T1000 (cell line): ENCODE data around the gene MBNL1.
"Not testable (repeated sequence)": the region's sequence is repeated elsewhere in the genome, so short reads cannot be mapped to it uniquely, and the experiment has no call there.

Experiments used
- DNase-seq: peaks from one replicate; lab custom pipeline; 2025; ENCODE audit warnings: mixed read lengths; lab: John Stamatoyannopoulos, UW

The MBNL1 gene

GRCh38 chr3:152403632-152404066 lies 134.9 kb downstream of the MBNL1 start:
- DNase-seq: no peak

GRCh38 chr3:152404976-152405375 lies 136.2 kb downstream of the MBNL1 start:
- DNase-seq: no peak

GRCh38 chr3:152405915-152406802 lies 137.4 kb downstream of the MBNL1 start:
- DNase-seq: no peak

DNA sequence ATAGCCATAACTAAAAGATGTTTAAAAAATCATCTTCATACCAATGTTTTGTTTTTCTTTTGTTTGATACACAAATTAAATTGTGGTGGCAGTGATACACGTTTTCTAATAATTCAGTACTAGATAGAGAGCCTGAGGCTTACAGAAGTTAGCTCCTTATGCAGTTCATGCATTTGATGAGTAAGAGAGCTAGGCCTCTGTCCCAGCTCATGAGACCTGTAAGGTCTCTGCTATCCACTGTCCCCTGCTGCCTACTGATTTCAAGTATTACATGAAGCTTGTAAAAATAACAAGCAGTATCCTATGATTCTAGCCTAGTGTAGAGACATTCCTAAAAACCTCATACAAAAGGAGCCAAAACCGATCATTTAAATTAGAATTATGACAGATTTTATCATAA lies 144.5 kb downstream of the MBNL1 start:
- no peak for DNase-seq

- DNase-seq: no peak
Observed at GRCh38 chr3:152416808-152417580, 148.3 kb downstream of the MBNL1 start.

DNA sequence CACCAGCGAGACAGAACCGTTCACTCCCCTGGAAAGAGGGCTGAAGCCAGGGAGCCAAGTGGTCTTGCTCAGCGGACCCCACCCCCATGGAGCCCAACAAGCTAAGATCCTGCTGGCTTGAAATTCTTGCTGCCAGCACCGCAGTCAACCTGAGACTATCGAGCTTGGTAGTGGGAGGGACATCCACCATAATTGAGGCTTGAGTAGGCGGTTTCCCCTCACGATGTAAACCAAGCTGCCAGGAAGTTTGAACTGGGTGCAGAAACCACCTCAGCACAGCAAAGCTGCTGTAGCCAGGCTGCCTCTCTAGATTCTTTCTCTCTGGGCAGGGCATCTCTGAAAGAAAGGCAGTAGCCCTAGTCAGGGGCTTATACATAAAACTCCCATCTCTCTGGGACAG lies 151.0 kb downstream of the MBNL1 start:
- DNase-seq: no peak

DNA sequence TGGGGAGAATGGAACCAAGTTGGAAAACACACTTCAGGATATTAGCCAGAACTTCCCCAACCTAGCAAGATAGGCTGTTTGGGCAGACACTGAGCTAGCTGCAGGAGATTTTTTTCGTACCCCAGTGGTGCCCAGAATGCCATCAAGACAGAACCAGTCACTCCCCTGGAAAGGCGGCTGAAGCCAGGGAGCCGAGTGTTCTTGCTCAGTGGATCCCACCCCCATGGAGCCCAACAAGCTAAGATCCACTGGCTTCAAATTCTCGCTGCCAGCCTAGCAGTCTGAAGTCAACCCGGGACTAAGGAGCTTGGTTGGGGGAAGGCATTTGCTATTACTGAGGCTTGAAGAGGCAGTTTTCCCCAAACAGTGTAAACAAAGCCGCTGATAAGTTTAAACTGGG lies 152.4 kb downstream of the MBNL1 start:
- DNase-seq: no peak

GRCh38 chr3:152426393-152426792 lies 157.7 kb downstream of the MBNL1 start:
- DNase-seq: no peak

GRCh38 chr3:152428577-152428976 lies 159.8 kb downstream of the MBNL1 start:
- DNase-seq: no peak

DNA sequence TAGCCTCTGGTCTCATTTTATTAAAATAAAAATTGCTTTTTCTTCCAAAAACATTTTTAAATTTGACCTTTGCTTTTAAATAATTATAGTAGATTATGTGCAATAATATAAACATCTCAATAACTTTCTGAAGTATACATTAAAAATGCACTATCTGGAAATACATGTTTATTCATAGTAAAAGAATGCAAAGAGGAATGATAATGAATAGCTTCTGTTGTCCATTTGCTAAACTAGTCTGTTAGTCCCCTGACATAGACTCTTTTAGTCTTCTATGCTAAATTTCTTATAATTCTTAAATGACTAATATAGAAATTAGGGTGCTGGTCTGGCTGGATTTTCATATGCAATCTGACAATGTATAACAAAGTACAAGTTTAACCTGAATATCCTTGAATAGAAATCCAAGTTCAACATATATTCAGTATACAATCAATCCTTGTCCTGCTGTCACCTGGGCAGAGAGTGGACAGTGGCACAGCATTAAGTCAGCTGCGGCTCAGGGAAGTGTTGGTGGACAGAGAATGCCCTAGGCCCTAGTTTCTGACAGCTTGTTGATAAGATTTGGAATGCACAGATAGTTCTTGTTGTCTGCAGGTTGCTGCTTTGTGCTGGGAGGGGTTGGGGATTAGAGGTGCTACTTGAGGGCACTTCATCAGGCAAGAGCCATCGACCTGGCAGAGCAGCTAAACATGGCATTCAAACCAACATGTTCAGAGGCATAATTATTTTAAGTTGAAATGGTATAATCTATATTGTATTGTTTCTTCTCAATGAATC lies 161.7 kb downstream of the MBNL1 start:
- no peak for DNase-seq

DNA sequence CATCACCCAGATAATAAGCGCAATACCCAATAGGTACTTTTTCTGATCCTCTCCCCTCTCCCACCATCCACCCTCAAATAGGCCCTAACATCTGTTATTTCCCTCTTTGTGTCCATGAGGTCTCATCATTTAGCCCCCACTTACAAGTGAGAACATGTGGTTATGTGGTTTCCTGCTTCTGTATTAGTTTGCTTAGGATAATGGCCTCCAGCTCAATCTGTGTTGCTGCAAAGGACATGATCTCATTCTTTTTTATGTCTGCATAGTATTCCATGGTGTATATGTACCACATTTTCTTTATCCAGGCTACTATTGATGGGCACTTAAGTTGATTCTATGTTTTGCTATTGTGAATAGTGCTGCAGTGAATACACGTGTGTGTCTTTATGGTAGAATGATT lies 165.4 kb downstream of the MBNL1 start:
- no peak for DNase-seq

DNA sequence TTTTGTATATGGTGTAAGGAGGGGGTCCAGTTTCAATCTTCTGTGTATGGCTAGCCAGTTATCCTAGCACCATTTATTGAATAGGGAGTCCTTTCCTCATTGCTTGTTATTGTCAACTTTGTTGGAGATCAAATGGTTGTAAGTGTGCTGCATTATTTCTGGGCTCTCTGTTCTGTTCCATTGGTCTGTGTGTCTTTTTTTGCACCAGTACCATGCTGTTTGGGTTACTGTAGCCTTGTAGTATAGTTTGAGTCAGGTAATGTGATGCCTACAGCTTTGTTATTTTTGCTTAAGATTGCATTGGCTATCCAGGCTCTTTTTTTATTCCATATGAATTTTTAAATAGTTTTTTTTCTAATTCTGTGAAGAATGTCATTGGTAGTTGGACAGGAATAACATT lies 166.5 kb downstream of the MBNL1 start:
- DNase-seq: not testable (repeated sequence)

- no peak for DNase-seq
Observed at GRCh38 chr3:152436707-152437590, 168.2 kb downstream of the MBNL1 start.

DNA sequence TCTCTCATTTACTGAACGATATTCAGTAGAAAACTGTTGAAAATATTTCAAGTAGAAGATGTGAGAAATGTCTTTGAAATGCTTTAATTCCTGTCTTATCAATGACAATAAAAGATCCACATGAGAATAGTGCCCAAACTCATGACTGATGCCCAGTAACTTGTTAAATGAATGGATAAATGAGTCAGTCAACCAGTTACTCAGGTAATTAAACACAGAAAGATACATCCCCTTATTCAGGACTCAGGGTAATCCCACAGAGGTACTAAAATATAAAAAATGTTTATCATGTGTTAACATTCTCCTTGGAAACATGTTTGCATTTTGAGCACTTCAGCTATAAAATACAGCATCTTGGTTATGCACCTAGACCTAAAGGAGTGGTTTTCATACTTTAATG lies 169.5 kb downstream of the MBNL1 start:
- DNase-seq: no peak

DNA sequence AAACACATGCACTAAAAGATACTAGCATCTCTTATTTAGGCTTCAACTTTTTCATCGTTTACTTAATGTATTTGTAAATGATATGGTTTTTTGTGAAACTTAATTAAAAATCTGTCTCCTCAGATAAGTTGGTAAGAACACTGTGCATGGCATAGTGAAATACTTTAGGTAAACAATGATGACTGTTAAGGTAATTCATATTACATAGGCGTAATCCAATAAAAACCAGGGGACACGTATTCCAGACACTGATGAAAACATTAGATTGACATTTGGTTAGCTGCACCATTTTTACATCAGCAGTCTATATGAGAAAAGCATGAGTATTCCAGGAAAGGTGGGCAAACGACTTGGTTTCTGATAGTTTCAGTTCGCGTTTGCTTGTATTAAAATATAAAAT lies 170.0 kb downstream of the MBNL1 start:
- DNase-seq: no peak

DNA sequence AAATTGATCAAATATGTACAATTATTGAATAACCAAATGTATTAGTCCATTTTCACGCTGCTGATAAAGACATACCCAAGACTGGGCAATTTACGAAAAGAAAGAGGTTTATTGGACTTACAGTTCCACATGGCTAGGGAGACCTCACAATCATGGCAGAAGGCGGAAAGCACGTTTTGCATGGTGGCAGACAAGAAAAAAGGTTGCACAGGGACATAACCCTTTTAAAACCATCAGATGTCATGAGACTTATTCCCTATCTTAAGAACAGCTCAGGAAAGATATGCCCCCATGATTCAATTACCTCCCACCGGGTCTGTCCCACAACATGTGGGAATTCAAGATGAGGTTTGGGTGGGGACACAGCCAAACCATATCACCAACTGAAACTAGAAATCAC lies 171.5 kb downstream of the MBNL1 start:
- DNase-seq: not testable (repeated sequence)

DNA sequence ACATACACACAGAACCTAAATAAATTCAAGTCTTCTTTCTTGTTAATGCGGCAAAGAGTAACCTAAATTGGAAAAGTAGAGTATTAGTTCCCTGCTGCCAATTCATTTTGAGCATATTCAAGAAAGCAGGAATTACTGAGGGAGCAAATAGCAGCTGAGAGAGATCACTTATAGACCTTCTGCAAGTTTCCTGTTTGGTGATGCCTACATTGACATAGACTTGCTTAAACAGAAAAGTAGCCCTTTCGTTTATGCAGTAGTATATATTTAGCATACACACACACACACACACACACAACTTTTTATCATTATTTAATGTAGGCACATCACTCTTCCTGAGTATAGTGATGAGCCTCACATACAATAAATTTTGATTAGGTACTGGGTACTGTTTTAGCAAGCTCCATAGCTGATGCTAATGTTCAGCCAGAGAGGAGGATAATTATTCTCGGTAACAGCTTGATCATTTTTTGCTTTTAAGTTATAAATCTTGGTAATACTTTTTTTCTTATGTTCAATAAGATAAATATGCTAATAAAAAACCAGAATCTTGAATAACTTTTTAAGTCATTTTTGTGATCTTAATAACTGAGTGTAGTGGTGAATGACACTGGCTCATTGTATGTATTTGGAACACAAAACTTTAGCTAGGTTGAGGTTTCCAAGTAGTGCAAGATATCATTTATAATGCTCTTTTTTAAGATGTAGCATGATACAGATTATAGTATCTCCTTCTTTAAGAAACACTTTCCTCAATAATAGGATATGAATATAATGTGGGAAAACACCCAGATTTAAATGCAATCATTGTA lies 174.7 kb downstream of the MBNL1 start:
- DNase-seq: no peak

GRCh38 chr3:152444029-152444641 lies 175.4 kb downstream of the MBNL1 start:
- no peak for DNase-seq

GRCh38 chr3:152445212-152445611 lies 176.5 kb downstream of the MBNL1 start:
- no peak for DNase-seq

- DNase-seq: no peak
Observed at GRCh38 chr3:152446495-152446894, 177.8 kb downstream of the MBNL1 start.
